Stimulated activated CD4-positive, alpha-beta T cell treated with anti-CD3 and anti-CD28 coated beads, Interleukin-1b, Interleukin-23, amount 100 ng/mL, for 48 hours (primary cell): ENCODE data around the gene ZMYND8.
"Not testable (repeated sequence)": the region's sequence is repeated elsewhere in the genome, so short reads cannot be mapped to it uniquely, and the experiment has no call there.

Experiments used
- DNase-seq: peaks from one replicate; pipeline ENCODE4 v3.0.0-alpha.2; 2020

ZMYND8 gene

GRCh38 chr20:47370850-47371782 is 14.6 kb upstream of the ZMYND8 start:
- DNase-seq, result no peak

GRCh38 chr20:47370214-47370613 is 13.7 kb upstream of the ZMYND8 start:
- DNase-seq, result no peak

- DNase-seq, result no peak
These were observed 11.8 kb upstream of the ZMYND8 start for GRCh38 chr20:47368301-47368700.

- not testable (repeated sequence) for DNase-seq
These were observed 9.8 kb upstream of the ZMYND8 start for GRCh38 chr20:47366301-47366700.

DNA sequence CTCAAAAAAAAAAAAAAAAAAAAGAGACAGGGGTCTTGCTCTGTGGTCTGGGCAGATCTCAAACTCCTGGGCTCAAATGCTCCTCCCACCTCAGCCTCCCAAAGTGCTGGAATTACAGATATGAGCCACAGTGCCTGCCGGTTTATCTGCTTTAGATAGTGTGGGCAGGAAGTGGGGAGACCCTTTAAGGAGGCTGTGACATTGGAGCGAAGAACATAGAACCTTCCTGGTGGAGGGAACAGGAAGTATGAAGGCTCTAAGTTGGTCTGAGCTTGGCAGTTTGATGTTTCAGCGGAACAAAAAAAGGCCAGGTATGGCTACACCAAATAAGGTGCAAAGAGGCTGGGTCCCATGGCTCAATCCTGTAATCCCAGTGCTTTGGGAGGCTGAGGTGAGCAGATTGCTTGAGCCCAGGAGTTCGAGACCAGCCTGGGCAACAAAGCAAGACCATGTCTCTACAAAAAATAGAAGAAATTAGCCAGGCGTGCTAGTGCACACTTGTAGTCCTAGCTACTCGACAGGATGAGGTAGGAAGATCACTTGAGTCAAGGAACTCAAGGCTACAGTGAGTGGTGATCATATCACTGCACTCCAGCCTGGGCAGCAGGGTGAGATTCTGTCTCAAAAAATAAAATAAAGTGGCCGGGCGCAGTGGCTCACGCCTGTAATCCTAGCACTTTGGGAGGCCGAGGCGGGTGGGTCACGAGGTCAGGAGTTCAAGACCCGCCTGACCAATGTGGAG is 8.7 kb upstream of the ZMYND8 start:
- no peak for DNase-seq

DNA sequence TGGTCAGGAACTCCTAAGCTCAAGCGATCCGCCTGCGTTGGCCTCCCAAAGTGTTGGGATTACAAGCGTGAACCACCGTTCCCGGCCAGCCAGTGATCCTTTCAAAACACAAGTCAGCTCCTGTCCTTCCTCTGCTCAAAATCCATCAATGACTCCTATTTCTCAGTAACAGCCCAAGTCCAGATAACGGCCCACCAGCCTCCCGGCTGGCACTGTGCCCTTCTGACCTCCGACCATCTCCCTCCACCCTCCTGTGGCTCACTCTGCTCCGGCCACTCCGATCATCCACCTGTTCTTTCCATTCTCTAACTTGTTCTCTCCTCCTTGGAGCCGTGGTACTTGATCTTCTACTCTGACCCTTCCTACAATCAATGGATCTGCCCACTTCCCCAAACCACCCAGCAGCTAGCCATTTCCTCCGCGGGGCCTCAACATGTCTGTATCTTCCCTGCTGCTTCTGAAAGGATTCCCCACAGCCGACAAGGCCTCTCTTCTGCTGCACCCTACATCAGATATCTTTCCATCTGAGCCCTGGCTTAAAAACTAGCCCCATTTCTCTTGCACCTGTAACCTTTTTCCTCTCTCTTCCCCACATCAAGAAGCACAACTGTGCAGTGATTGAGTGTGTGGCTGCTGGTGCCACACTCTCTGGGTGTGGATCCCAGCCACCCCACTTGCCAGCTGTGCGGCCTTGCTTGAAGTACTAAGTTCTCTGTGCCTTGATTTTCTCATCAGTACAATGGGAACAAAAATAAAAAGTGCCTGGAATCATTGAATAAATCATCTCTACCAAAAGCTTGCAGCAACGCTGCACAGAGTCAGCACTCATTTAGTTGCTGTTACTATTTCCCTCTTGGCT is 6.1 kb upstream of the ZMYND8 start:
- DNase-seq, result no peak

GRCh38 chr20:47361057-47361915 is 4.8 kb upstream of the ZMYND8 start:
- no peak for DNase-seq

- DNase-seq, result no peak
These were observed 4.0 kb upstream of the ZMYND8 start for GRCh38 chr20:47360297-47361056.

DNA sequence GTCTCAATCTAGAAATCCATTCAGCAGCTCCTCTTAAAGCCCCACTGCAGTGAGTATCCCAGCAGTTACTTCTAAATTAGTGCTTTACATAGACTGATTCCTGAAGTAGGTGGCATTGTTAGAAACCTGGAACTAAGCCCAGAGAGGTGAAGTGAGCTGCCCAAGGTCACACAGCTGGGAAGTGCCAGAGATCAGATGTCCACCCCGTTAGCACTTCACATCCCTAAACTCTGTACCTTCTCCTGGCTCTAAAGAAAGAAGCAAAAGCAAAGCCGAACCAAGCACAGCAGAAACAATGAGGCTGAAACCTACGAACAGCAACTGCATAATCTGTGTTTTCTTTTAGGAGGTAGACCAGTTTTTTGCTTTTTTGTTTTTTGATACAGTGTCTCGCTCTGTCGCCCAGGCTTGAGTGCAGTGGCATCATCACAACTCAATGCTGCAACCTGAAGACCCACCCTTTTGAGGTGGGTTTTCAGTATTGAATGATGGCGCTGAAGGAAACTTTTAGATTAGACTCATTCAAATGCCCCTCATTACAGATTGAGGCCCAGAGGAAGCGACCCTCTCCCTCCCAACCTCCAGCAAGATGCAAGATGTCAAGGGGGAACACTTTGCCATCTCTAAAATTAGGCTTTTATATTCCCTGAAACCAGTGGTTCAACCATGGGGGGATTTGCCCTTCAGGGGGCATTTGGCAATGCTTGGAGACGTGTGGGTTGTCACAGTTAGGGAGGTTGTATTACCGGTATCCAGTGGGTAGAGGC is 3.2 kb upstream of the ZMYND8 start:
- no peak for DNase-seq

- DNase-seq, result no peak
These were observed 2.4 kb upstream of the ZMYND8 start for GRCh38 chr20:47358672-47359529.

DNA sequence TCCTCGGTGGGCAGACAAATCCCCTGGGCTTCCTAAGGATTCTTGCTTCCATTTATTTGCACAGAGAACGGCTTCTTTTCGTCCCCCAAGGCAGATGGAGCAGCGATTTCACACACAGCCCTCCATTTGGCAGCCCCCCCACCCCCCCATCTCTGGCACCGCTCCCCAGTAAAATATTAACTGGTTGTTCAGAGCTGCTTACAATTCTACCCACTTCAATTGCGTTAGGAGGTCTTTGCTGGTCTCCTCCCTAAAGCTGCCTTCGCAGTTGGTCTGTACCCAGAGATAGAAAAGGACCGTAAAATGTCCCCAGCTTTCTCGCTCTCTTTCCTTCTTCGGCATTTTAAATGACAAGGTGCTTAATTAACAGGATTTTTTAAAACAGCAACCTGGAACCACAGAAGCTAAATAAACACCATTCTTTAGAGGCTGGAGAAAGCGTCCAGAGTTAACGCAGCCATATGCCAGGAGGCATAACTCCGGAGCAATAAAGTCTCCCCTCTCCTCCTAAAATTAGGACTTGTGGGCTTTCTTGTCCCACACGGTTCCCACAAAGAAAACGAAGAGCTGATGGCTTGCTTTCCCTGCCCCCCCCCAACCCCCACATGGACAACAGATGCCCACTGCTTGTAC is 1.7 kb upstream of the ZMYND8 start:
- DNase-seq, result no peak

DNA sequence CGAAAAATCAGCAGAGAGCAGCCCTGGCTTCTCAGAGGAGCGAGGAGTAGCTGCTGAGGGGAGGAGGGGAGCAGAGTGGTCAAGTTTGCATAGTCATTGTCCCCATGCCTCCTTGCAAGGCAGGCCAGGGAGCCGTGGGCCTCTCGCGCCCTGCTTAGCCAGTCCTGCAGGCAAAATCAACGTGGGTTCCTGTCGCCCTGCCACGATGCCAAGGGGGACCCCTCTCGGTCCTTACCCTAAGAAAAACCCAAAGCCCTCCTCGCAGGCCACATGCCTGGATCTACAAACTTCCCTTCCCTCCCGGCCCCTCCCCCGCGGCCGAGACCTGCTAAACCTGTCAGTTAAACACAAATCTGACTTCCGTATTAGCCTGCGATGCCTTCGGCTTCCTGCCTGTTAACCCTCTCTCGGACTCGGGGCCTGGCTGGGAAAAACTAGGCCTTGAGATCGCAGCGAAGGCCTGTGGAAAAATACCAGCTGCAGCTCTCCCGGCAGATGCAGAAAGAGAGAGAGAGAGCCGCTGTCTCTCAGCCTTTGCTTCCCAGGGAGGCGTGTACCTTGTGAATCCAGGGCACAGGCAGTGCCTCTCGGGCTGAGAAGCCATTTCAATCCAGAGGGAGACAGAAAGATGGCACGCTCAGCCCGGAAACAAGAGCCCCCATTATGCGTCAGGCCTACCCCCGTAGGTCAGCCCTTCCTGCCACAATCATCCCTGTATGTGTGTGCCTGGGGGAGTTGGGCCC is 968 bp upstream of the ZMYND8 start:
- DNase-seq, result peak; percentile 62

- no peak for DNase-seq
These were observed 326 bp downstream of the ZMYND8 start for GRCh38 chr20:47356220-47356525.

DNA sequence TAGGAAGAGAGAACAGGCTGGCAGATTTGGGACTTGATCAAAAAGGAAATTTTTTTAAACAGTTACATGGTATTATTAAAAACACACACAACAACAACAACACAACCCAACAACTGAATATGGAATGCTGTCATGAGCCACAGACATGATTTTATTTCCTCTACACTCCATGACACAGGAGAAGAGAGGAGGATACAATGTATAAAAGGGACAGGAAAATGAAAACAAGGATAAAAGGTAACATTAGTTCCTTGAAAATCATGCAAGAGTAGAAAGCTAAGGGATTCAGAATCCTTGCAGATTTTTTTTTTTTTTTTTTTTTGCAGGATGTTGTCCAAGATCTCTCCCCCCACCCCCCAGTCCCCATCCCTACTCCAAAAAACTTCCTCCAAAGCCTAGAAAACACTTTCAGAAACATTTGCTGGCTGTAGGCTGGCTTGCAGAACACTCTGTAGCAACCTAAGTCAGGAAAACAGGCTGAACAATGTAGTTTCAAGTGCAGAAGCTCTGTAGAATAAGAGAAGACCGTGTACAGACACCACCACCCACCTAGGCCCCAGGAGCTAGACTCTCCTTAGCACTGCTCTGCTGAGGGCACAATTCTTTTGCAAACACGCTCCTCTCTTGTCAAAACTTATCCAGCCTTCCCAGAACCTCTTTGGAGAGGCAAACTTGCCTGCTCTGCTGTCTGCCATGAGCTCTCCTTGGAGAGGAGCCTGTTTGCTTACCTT is 845 bp downstream of the ZMYND8 start:
- DNase-seq, result no peak

GRCh38 chr20:47354714-47355488 is 1.6 kb downstream of the ZMYND8 start:
- DNase-seq, result no peak

- DNase-seq, result no peak
These were observed 2.1 kb downstream of the ZMYND8 start for GRCh38 chr20:47354464-47354713.
